ENCODE measurements around the gene ZGPAT. TPM values are rescaled to one million over a fixed set of nuclear protein-coding genes. Genes with fewer than 3 reads are reported as not detected.

Gene ZGPAT
- total RNA-seq, 1 donor from 2014 or later: 27.2 TPM

DNA sequence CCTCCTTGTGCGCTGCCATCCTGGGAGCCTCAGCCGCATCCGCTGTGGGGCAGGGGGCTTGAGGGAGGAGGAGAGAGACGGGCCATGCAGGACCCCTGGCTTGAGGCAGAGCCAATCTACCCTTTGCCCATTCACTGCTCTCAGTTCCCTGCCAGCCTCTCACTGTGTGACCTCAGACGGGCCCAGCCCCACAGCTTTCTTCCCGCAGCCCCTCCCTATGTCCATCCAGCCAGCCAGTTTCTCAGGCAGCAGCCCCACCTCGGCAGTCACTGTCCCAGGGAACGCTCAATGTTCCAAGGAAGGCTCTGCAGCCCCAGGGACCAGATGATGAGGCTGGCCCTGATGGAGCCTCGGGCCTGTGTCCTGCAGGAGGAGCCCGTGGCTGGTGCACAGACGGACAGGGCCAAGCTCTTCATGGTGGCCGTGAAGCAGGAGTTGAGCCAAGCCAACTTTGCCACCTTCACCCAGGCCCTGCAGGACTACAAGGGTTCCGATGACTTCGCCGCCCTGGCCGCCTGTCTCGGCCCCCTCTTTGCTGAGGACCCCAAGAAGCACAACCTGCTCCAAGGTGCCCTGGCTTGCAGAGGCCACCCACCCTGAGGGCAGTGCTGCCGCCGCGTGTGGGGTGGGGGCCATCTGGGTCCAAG lies 15.3 kb upstream of the ZGPAT start:
- no peak for ATAC-seq

DNA sequence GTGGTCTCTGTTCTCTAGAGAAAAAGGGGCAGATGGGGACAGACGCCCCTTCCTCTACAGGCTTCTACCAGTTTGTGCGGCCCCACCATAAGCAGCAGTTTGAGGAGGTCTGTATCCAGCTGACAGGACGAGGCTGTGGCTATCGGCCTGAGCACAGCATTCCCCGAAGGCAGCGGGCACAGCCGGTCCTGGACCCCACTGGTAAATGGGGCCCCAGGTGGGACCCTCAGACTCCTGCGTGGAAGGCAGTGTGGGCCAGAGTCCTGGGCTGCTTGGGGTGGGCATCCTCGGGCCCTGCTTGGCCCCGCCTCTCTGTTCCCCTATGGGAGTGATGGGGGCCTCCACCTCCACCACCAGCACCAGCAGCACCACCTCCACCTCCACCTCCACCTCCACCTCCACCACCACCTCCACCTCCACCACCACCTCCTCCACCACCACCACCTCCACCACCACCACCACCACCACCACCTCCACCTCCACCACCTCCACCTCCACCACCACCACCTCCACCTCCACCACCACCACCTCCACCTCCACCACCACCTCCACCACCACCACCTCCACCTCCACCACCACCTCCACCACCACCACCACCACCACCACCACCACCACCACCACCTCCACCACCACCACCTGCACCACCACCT lies 14.6 kb upstream of the ZGPAT start:
- Histone ChIP-seq H3K9me3 (no peaks in the 10 kb centered on the region), H3K4me3 (no peak overlapping the region), H3K36me3 (peaks cover 14% of the 10 kb centered on the region), H3K4me1 (peaks cover 48% of the 10 kb centered on the region), H3K27ac (peak overlapping the region; percentile 34), H3K27me3 (ENCODE audit: low read depth) (no peaks in the 10 kb centered on the region)
- intact Hi-C loops (cut with DNase I): no loop called here
- ATAC-seq (no peak), DNase-seq (no peak)
- TF ChIP-seq, protein P1, sequence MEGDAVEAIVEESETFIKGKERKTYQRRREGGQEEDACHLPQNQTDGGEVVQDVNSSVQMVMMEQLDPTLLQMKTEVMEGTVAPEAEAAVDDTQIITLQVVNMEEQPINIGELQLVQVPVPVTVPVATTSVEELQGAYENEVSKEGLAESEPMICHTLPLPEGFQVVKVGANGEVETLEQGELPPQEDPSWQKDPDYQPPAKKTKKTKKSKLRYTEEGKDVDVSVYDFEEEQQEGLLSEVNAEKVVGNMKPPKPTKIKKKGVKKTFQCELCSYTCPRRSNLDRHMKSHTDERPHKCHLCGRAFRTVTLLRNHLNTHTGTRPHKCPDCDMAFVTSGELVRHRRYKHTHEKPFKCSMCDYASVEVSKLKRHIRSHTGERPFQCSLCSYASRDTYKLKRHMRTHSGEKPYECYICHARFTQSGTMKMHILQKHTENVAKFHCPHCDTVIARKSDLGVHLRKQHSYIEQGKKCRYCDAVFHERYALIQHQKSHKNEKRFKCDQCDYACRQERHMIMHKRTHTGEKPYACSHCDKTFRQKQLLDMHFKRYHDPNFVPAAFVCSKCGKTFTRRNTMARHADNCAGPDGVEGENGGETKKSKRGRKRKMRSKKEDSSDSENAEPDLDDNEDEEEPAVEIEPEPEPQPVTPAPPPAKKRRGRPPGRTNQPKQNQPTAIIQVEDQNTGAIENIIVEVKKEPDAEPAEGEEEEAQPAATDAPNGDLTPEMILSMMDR (IDR thresholded peaks at IDR 0.05): no peak

More for the DNA sequence above, 15.3 kb upstream of the ZGPAT start:
- Histone ChIP-seq H3K9me3 (no peaks in the 10 kb centered on the region), H3K4me3 (no peak overlapping the region), H3K36me3 (peaks cover 13% of the 10 kb centered on the region), H3K4me1 (peaks cover 50% of the 10 kb centered on the region), H3K27ac (peak overlapping the region; percentile 34), H3K27me3 (ENCODE audit: low read depth) (no peaks in the 10 kb centered on the region)
- intact Hi-C loops (cut with DNase I): no loop called here
- DNase-seq: peak; percentile 41
- TF ChIP-seq, protein P1 (IDR thresholded peaks at IDR 0.05): no peak

DNA sequence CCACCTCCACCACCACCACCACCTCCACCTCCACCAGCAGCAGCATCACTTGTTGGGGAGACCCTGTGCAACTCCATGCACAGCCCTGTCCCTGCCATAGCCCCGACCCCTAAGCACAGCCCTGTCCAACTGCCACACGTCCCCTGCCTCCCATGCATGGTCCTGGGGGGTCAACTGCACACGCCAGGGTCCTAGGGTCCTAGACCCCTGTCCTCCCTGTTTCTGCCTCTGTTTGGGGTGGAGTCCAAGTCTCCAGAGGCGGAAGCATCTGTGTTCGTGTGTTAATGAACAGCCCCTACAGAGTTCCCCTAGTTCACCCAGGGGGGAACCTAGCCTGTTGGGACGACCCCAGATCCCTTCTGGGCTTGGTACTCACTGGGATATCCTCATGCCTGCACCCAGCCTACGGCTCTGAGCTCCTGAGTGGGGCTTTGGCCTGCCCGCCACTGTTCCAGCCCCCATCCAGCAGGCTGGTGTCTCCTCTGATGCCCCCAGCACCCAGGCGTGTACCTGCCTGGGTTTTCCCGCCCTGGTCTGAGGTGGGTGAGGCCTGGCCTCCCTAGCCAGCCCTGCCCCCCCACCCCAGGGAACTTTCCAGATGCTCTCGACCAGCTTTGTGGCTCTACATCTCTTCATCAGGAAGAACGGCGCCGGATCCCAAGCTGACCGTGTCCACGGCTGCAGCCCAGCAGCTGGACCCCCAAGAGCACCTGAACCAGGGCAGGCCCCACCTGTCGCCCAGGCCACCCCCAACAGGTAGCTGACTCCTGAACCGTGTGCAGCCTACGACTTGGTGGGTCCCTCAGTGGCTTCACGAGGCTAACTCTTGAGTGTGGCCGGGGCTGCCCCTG lies 13.9 kb upstream of the ZGPAT start:
- Histone ChIP-seq H3K4me3 (no peak overlapping the region), H3K27ac (no peak overlapping the region), H3K9me3 (no peaks in the 10 kb centered on the region), H3K36me3 (peaks cover 17% of the 10 kb centered on the region), H3K4me1 (peaks cover 48% of the 10 kb centered on the region), H3K27me3 (ENCODE audit: low read depth) (no peaks in the 10 kb centered on the region)
- intact Hi-C loops (cut with DNase I): no loop called here
- ATAC-seq (no peak), DNase-seq (no peak)
- TF ChIP-seq, protein P1 (IDR thresholded peaks at IDR 0.05): no peak

DNA sequence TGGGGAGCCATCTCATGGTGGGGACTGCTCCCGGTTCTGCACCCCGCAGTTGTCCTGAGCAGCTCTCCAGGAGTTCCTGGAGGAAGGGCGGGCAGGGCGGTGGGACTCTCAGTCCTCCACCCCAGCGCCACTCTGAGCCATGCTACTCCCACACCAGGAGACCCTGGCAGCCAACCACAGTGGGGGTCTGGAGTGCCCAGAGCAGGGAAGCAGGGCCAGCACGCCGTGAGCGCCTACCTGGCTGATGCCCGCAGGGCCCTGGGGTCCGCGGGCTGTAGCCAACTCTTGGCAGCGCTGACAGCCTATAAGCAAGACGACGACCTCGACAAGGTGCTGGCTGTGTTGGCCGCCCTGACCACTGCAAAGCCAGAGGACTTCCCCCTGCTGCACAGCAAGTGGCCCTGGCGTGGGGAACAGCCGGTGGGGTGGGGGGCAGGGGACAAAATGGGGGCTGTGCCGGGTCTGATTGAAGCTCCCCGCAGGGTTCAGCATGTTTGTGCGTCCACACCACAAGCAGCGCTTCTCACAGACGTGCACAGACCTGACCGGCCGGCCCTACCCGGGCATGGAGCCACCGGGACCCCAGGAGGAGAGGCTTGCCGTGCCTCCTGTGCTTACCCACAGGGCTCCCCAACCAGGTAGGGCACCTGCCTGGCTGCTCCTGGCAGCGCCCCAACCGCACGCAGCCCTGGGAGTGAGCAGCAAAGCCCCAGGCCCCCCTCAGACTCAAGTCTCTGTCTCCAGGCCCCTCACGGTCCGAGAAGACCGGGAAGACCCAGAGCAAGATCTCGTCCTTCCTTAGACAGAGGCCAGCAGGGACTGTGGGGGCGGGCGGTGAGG lies 13.0 kb upstream of the ZGPAT start:
- intact Hi-C loops (cut with DNase I): no loop called here
- Histone ChIP-seq H3K27ac (no peak overlapping the region), H3K9me3 (no peaks in the 10 kb centered on the region), H3K4me3 (no peak overlapping the region), H3K36me3 (peaks cover 22% of the 10 kb centered on the region), H3K4me1 (peaks cover 53% of the 10 kb centered on the region), H3K27me3 (ENCODE audit: low read depth) (no peaks in the 10 kb centered on the region)
- ATAC-seq (no peak), DNase-seq (no peak)
- TF ChIP-seq, protein P1 (IDR thresholded peaks at IDR 0.05): no peak

Data from lower lobe of right lung (tissue), 2 donors.